Neural cell (in vitro differentiated cells): Measurements from ENCODE around the gene RABGAP1L. TPM values are rescaled to one million over a fixed set of nuclear protein-coding genes. Genes with fewer than 3 reads are reported as not detected.

Source experiments
- H2AFZ ChIP-seq: fragments of 200-600, 300-800 bp; sonication (generic), shearing (Covaris generic); 2 replicates; pipeline ENCODE4 v1.6.0; 2014; ENCODE audit warnings: low read depth, mild to moderate bottlenecking, antibody characterized with exemption, low read length, moderate library complexity
- H3F3A ChIP-seq: fragments of 200-600 bp; shearing (Covaris generic); 2 replicates; pipeline ENCODE4 v1.6.1; 2016; ENCODE audit warnings: mild to moderate bottlenecking, moderate library complexity, mixed read lengths, antibody characterized with exemption, low read length; ENCODE audit not compliant: insufficient read depth, poor library complexity, severe bottlenecking
- H3K27ac ChIP-seq: fragments of 200-600, 300-800 bp; sonication (generic), shearing (Covaris generic); 2 replicates; pipeline ENCODE4 v1.5.1; 2014; ENCODE audit warnings: mild to moderate bottlenecking, low read length, moderate library complexity
- H3K27me3 ChIP-seq: fragments of 300-800, 200-600 bp; sonication (generic), shearing (Covaris generic); 2 replicates; pipeline ENCODE4 v1.6.0; 2014; ENCODE audit warnings: mild to moderate bottlenecking, low read depth, low read length, moderate library complexity; ENCODE audit not compliant: insufficient read depth
- H3K36me3 ChIP-seq: fragments of 300-800, 200-600 bp; sonication (generic), shearing (Covaris generic); 2 replicates; pipeline ENCODE4 v1.5.1; 2014; ENCODE audit warnings: mild to moderate bottlenecking, antibody characterized with exemption, low read length, moderate library complexity; ENCODE audit not compliant: insufficient read depth
- H3K4me2 ChIP-seq: fragments of 300-800, 200-600 bp; sonication (generic), shearing (Covaris generic); 2 replicates; pipeline ENCODE4 v1.6.0; 2014; ENCODE audit warnings: mild to moderate bottlenecking, low read length
- H3K4me3 ChIP-seq: fragments of 300-800, 200-600 bp; sonication (generic), shearing (Covaris generic); 2 replicates; pipeline ENCODE4 v1.5.1; 2014; ENCODE audit warnings: mild to moderate bottlenecking, low read length, moderate library complexity
- H3K79me2 ChIP-seq: fragments of 200-600 bp; shearing (Covaris generic); replicated peaks from 2 replicates; pipeline ENCODE4 v1.6.0; 2014; ENCODE audit warnings: mild to moderate bottlenecking, low read length, moderate library complexity; ENCODE audit not compliant: insufficient read depth
- H3K9ac ChIP-seq: fragments of 300-800, 200-600 bp; sonication (generic), shearing (Covaris generic); 2 replicates; pipeline ENCODE4 v1.6.1; 2016; ENCODE audit warnings: mild to moderate bottlenecking, low read length, mixed read lengths
- H3K9me2 ChIP-seq: fragments of 200-600 bp; shearing (Covaris generic); 2 replicates; pipeline ENCODE4 v1.6.1; 2016; ENCODE audit warnings: mild to moderate bottlenecking, low read length, mixed read lengths; ENCODE audit not compliant: insufficient read depth
- H3K9me3 ChIP-seq: fragments of 200-600, 300-800 bp; sonication (generic), shearing (Covaris generic); 2 replicates; pipeline ENCODE4 v1.6.1; 2016; ENCODE audit warnings: mild to moderate bottlenecking, mixed run types, low read length, moderate library complexity, mixed read lengths
- H4K20me1 ChIP-seq: fragments of 200-600 bp; shearing (Covaris generic); 2 replicates; pipeline ENCODE4 v1.6.1; 2016; ENCODE audit warnings: mild to moderate bottlenecking, mixed run types; ENCODE audit not compliant: insufficient read depth
- EP300 ChIP-seq: fragments of 450-650 bp; conservative IDR thresholded peaks from 2 replicates; pipeline ENCODE4 v1.6.1; 2014; ENCODE audit warnings: antibody characterized with exemption, mild to moderate bottlenecking, moderate library complexity; ENCODE audit not compliant: poor library complexity, severe bottlenecking
- EZH2 ChIP-seq: fragments of 200-600, 300-800 bp; shearing (Covaris generic), sonication (generic); IDR thresholded peaks from 2 replicates; pipeline ENCODE4 v1.6.1; 2014; ENCODE audit warnings: antibody characterized with exemption, low read length, borderline replicate concordance, mild to moderate bottlenecking; ENCODE audit not compliant: insufficient read depth, poor library complexity, severe bottlenecking
- MXI1 ChIP-seq: fragments of 450-650 bp; conservative IDR thresholded peaks from 2 replicates; pipeline ENCODE4 v1.6.1; 2014; ENCODE audit warnings: antibody characterized with exemption, mild to moderate bottlenecking; ENCODE audit not compliant: poor library complexity, severe bottlenecking
- POLR2AphosphoS5 ChIP-seq: IDR thresholded peaks from 2 replicates; pipeline ENCODE4 v1.6.1; 2012
- RAD21 ChIP-seq: fragments of 450-650 bp; conservative IDR thresholded peaks from 2 replicates; pipeline ENCODE4 v1.6.1; 2014; ENCODE audit warnings: antibody characterized with exemption, mild to moderate bottlenecking, moderate library complexity
- SMC3 ChIP-seq: fragments of 450-650 bp; conservative IDR thresholded peaks from 2 replicates; pipeline ENCODE4 v1.6.1; 2014; ENCODE audit warnings: antibody characterized with exemption, mild to moderate bottlenecking, moderate library complexity; ENCODE audit not compliant: poor library complexity
- polyA plus RNA-seq: library from polyadenylated mRNA; depleted of rRNA; stranded (reverse); fragments of >200 nt; gene quantifications from 2 replicates; pipeline ENCODE4 v1.2.3, GENCODE V29; 2014
- TF ChIP-seq, protein P1 (sequence below): IDR thresholded peaks from 2 replicates; pipeline ENCODE4 v1.6.1; 2012; ENCODE audit warnings: borderline replicate concordance
- TF ChIP-seq, protein P2 (sequence below): fragments of 450-650 bp; IDR thresholded peaks from 2 replicates; pipeline ENCODE4 v1.5.1; 2014; ENCODE audit warnings: antibody characterized with exemption, mild to moderate bottlenecking, moderate library complexity; ENCODE audit not compliant: poor library complexity, severe bottlenecking

The RABGAP1L gene
- polyA plus RNA-seq, 1 donor from 2014 or later, result 32.2 TPM

DNA sequence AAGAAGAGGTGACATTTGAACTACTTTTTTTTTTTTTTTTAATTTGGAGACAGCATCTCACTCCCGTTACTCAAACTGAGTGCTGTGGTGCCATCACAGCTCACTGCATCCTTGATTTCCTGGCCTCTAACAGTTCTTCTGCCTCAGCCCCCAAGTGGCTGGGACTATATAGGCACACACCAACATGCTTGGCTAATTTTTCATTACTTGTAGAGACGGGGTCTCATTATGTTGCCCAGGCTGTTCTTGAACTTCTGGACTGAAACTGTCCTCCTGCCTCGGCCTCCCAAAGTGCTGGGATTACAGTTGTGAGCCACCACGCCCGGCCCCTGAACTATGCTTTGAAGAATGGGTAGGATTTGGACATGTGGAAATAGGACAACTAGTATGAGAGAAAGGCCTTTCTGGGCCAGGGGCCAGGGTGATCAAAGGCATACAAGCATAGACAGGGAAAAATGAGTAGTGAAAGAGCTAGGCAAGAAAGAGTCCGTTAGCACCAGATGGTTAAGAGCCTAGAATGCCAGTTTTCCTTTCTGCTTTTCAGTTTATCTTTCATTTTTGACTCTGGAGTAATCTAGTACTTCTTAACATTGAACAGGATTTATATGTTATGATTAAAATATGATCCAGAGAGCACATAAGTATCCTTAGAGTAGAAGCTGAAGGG lies 6.3 kb downstream of the RABGAP1L start:
- no peaks in the 10 kb centered on the region for H3K9me3 ChIP-seq
- no peaks in the 10 kb centered on the region for H3K9me2 ChIP-seq
- no peak overlapping the region for H3K27ac ChIP-seq
- H3K4me2 ChIP-seq, result no peak overlapping the region
- H3K36me3 ChIP-seq, result no peaks in the 10 kb centered on the region
- no peaks in the 10 kb centered on the region for H3K27me3 ChIP-seq
- no peak overlapping the region for H3K4me3 ChIP-seq
- H4K20me1 ChIP-seq, result no peaks in the 10 kb centered on the region
- H3K79me2 ChIP-seq, result peaks cover 14% of the 10 kb centered on the region
- TF ChIP-seq, protein P1, sequence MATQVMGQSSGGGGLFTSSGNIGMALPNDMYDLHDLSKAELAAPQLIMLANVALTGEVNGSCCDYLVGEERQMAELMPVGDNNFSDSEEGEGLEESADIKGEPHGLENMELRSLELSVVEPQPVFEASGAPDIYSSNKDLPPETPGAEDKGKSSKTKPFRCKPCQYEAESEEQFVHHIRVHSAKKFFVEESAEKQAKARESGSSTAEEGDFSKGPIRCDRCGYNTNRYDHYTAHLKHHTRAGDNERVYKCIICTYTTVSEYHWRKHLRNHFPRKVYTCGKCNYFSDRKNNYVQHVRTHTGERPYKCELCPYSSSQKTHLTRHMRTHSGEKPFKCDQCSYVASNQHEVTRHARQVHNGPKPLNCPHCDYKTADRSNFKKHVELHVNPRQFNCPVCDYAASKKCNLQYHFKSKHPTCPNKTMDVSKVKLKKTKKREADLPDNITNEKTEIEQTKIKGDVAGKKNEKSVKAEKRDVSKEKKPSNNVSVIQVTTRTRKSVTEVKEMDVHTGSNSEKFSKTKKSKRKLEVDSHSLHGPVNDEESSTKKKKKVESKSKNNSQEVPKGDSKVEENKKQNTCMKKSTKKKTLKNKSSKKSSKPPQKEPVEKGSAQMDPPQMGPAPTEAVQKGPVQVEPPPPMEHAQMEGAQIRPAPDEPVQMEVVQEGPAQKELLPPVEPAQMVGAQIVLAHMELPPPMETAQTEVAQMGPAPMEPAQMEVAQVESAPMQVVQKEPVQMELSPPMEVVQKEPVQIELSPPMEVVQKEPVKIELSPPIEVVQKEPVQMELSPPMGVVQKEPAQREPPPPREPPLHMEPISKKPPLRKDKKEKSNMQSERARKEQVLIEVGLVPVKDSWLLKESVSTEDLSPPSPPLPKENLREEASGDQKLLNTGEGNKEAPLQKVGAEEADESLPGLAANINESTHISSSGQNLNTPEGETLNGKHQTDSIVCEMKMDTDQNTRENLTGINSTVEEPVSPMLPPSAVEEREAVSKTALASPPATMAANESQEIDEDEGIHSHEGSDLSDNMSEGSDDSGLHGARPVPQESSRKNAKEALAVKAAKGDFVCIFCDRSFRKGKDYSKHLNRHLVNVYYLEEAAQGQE, result no peak
- TF ChIP-seq MXI1 (no peak), EZH2 (no peak), SMC3 (no peak), EP300 (no peak), POLR2AphosphoS5 (no peak), RAD21 (no peak)
- TF ChIP-seq, protein P2, sequence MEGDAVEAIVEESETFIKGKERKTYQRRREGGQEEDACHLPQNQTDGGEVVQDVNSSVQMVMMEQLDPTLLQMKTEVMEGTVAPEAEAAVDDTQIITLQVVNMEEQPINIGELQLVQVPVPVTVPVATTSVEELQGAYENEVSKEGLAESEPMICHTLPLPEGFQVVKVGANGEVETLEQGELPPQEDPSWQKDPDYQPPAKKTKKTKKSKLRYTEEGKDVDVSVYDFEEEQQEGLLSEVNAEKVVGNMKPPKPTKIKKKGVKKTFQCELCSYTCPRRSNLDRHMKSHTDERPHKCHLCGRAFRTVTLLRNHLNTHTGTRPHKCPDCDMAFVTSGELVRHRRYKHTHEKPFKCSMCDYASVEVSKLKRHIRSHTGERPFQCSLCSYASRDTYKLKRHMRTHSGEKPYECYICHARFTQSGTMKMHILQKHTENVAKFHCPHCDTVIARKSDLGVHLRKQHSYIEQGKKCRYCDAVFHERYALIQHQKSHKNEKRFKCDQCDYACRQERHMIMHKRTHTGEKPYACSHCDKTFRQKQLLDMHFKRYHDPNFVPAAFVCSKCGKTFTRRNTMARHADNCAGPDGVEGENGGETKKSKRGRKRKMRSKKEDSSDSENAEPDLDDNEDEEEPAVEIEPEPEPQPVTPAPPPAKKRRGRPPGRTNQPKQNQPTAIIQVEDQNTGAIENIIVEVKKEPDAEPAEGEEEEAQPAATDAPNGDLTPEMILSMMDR, result no peak
- no peak overlapping the region for H2AFZ ChIP-seq
- H3K9ac ChIP-seq, result no peak overlapping the region
- no peaks in the 10 kb centered on the region for H3F3A ChIP-seq

DNA sequence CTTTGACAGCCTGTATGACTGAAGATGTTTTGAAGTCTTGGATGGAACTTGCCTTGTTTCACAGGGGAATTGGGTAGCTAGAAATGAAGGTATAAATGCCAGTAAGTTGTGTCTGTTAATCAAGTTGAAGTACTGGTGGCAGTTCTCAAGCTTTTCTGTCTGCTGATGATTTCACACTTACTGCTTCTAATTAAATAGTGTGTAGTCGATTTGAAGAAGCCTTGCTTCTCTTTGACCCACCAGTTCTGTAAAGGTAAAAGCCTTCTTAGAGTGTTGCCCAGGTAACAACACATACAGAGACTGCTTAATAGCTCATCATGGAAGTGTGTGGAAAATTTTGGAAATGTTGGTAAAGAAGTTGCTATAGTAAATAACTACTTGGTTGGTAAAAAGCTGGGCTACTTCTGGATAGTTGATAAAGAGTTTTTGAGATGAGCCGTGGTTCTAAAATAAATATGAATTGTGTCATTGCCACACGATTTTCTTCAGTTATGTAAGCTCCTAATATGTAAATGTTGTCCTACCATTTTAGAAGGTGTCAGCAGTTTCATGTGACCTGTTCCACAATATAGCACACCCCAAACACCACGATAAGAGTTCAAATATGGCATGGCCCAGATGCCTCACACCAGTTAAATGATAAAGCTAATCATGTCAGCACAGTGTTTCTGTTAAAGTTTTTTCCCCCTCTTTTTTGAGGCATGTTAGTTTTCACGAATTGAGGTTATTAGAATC lies 7.4 kb downstream of the RABGAP1L start:
- no peaks in the 10 kb centered on the region for H3K9me2 ChIP-seq
- H3K36me3 ChIP-seq, result no peaks in the 10 kb centered on the region
- H3K9ac ChIP-seq, result no peak overlapping the region
- peak overlapping the region; percentile 32 for H3K4me3 ChIP-seq
- TF ChIP-seq EZH2, result no peak
- peak; percentile 37 for TF ChIP-seq EP300
- H3K9me3 ChIP-seq, result no peaks in the 10 kb centered on the region
- no peak overlapping the region for H3K4me2 ChIP-seq
- H4K20me1 ChIP-seq, result no peaks in the 10 kb centered on the region
- H3K27me3 ChIP-seq, result no peaks in the 10 kb centered on the region
- no peaks in the 10 kb centered on the region for H3F3A ChIP-seq
- peak overlapping the region; percentile 20 for H3K27ac ChIP-seq
- H2AFZ ChIP-seq, result no peak overlapping the region
- peaks cover 14% of the 10 kb centered on the region for H3K79me2 ChIP-seq
